WTC11 (cell line): ENCODE data around the gene ZBTB24. TPM values are rescaled to one million over a fixed set of nuclear protein-coding genes. Genes with fewer than 3 reads are reported as not detected.

Experiments used
- ATAC-seq: fragments of 200-7000 bp; cut with Tn5 transposase; 2 replicates; pipeline ENCODE4 v1.10.0; 2021; ENCODE audit warnings: mild to moderate bottlenecking, moderate library complexity
- CTCF ChIA-PET: fragments of 300-600 bp; sonication (Branson Sonifier 250); formaldehyde crosslinking; loops from one replicate; lab custom pipeline; 2021; ENCODE audit warnings: antibody characterized with exemption; lab: Charles Lee
- POLR2A ChIA-PET: fragments of 350-600 bp; sonication (Branson Sonifier 250); formaldehyde crosslinking; loops from one replicate; lab custom pipeline; 2021; ENCODE audit warnings: antibody characterized with exemption; lab: Charles Lee
- DNase-seq: peaks from one replicate; pipeline ENCODE4 v3.0.0; 2021; ENCODE audit warnings: low spot score
- H3K27ac Mint-ChIP-seq: 2 replicates; pipeline ENCODE4 v1.8.0; 2021; ENCODE audit warnings: mixed read lengths
- H3K27me3 Mint-ChIP-seq: 2 replicates; pipeline ENCODE4 v1.8.0; 2021; ENCODE audit warnings: low read depth, mild to moderate bottlenecking, moderate library complexity, mixed read lengths
- H3K36me3 Mint-ChIP-seq: 2 replicates; pipeline ENCODE4 v1.8.0; 2021; ENCODE audit warnings: mixed read lengths
- H3K4me1 Mint-ChIP-seq: 2 replicates; pipeline ENCODE4 v1.8.0; 2022; ENCODE audit warnings: mixed read lengths
- H3K4me3 Mint-ChIP-seq: 2 replicates; pipeline ENCODE4 v1.8.0; 2021; ENCODE audit warnings: mild to moderate bottlenecking, moderate library complexity, mixed read lengths
- H3K9me3 Mint-ChIP-seq: 2 replicates; pipeline ENCODE4 v1.8.0; 2021; ENCODE audit warnings: mixed read lengths
- FOXP1 ChIP-seq: sonication (generic); formaldehyde crosslinking; IDR thresholded peaks from 2 replicates; pipeline ENCODE4 v1.8.0; 2022; ENCODE audit warnings: missing genetic modification reagents, mild to moderate bottlenecking, moderate library complexity, borderline replicate concordance
- NFATC4 ChIP-seq: fragments of 250-450 bp; sonication (Bioruptor Pico); IDR thresholded peaks from 2 replicates; pipeline ENCODE4 v1.9.0; 2021; ENCODE audit warnings: mild to moderate bottlenecking
- NR2C2 ChIP-seq: sonication (generic); formaldehyde crosslinking; IDR thresholded peaks from 2 replicates; pipeline ENCODE4 v1.8.0; 2022; ENCODE audit warnings: mild to moderate bottlenecking, missing genetic modification reagents
- TEAD1 ChIP-seq: sonication (generic); formaldehyde crosslinking; IDR thresholded peaks from 2 replicates; pipeline ENCODE4 v1.8.0; 2022; ENCODE audit warnings: mild to moderate bottlenecking, missing genetic modification reagents
- TP53 ChIP-seq: sonication (generic); formaldehyde crosslinking; IDR thresholded peaks from 2 replicates; pipeline ENCODE4 v1.8.1; 2023; ENCODE audit warnings: mild to moderate bottlenecking, missing genetic modification reagents
- ZBTB21 ChIP-seq: sonication (generic); formaldehyde crosslinking; IDR thresholded peaks from 2 replicates; pipeline ENCODE4 v1.8.1; 2023; ENCODE audit warnings: mild to moderate bottlenecking, missing genetic modification reagents, borderline replicate concordance
- ZNF138 ChIP-seq: sonication (generic); formaldehyde crosslinking; conservative IDR thresholded peaks from 2 replicates; pipeline ENCODE4 v1.8.1; 2022; ENCODE audit warnings: mild to moderate bottlenecking, moderate library complexity, missing genetic modification reagents
- ZNF232 ChIP-seq: sonication (generic); formaldehyde crosslinking; IDR thresholded peaks from 2 replicates; pipeline ENCODE4 v1.8.0; 2022; ENCODE audit warnings: mild to moderate bottlenecking, missing genetic modification reagents
- ZNF416 ChIP-seq: fragments of 250-450 bp; sonication (Bioruptor Pico); IDR thresholded peaks from 2 replicates; pipeline ENCODE4 v1.9.0; 2021; ENCODE audit warnings: mild to moderate bottlenecking, inconsistent platforms
- total RNA-seq: library from RNA; stranded (reverse); gene quantifications from 3 replicates; pipeline ENCODE4 v1.2.3, GENCODE V29; 2021
- TF ChIP-seq, protein P1 (sequence below): sonication (generic); formaldehyde crosslinking; IDR thresholded peaks from 2 replicates; pipeline ENCODE4 v1.8.0; 2022; ENCODE audit warnings: mild to moderate bottlenecking, missing genetic modification reagents
- TF ChIP-seq, protein P2 (sequence below): sonication (generic); formaldehyde crosslinking; IDR thresholded peaks from 2 replicates; pipeline ENCODE4 v1.8.1; 2023; ENCODE audit warnings: mild to moderate bottlenecking, missing genetic modification reagents
- TF ChIP-seq, protein P3 (sequence below): sonication (generic); formaldehyde crosslinking; IDR thresholded peaks from 2 replicates; pipeline ENCODE4 v1.8.1; 2022; ENCODE audit warnings: mild to moderate bottlenecking, moderate library complexity, missing genetic modification reagents
- TF ChIP-seq, protein P4 (sequence below): sonication (generic); formaldehyde crosslinking; IDR thresholded peaks from 2 replicates; pipeline ENCODE4 v1.8.0; 2022; ENCODE audit warnings: missing genetic modification reagents
- TF ChIP-seq, protein P5 (sequence below): sonication (generic); formaldehyde crosslinking; IDR thresholded peaks from 2 replicates; pipeline ENCODE4 v1.8.1; 2022; ENCODE audit warnings: low read depth, missing genetic modification reagents, borderline replicate concordance
- TF ChIP-seq, protein P6 (sequence below): fragments of 250-450 bp; sonication (Bioruptor Pico); conservative IDR thresholded peaks from 2 replicates; pipeline ENCODE4 v1.9.0; 2021; ENCODE audit warnings: mild to moderate bottlenecking
- TF ChIP-seq, protein P7 (sequence below): sonication (generic); formaldehyde crosslinking; IDR thresholded peaks from 2 replicates; pipeline ENCODE4 v1.8.1; 2023; ENCODE audit warnings: mild to moderate bottlenecking, missing genetic modification reagents, moderate library complexity
- TF ChIP-seq, protein P8 (sequence below): sonication (generic); formaldehyde crosslinking; IDR thresholded peaks from 2 replicates; pipeline ENCODE4 v1.8.1; 2023; ENCODE audit warnings: mild to moderate bottlenecking, missing genetic modification reagents

ZBTB24 gene
- total RNA-seq, 1 experiment from 2014 or later, result 14.7 TPM

DNA sequence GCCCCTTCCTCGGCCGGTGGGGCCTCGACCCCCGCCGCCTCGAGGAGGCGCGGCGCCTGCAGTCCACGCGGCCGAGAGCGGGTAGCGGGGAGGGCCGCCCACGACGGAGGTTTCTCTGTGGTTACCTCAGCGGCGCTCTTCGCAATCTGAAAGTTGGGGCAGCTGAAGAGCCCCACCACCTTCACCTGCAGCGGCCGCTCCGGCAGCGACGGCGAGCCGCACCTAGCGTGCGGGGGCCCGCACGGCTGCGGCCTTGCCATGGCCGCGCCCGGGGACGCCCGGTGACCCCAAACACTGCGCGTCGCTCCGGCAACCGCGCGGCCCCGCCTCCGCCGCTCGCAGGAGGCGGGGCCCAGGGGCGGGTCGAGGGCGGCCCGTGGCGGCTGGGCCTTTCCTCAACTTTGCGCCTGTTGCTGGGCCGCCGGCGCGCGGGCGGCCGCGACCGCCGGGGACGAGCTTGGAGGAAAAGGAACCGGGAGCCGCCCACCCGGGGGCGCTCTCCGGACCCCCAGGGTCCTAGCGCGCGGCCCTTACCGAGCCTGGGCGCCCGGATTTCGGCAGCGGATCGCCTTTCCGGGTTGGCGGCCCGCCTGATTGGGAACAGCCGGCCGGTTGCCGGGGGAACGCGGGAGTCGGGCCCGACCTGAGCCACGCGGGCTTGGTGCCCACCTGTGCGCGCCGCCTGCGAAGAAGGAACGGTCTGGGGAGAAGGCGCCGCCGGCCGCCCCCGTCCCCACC lies 42.5 kb downstream of the ZBTB24 start, which contains the start of the genes PPIL6 and SMPD2 (continued):
- peak; percentile 7; the same call in 1 of the 2 replicates for TF ChIP-seq NR2C2 (CRISPR knock-in tag)
- peak; percentile 77; the same call in 1 of the 2 replicates for TF ChIP-seq ZNF138 (CRISPR knock-in tag)
- TF ChIP-seq, all 79 proteins: peak for 17

DNA sequence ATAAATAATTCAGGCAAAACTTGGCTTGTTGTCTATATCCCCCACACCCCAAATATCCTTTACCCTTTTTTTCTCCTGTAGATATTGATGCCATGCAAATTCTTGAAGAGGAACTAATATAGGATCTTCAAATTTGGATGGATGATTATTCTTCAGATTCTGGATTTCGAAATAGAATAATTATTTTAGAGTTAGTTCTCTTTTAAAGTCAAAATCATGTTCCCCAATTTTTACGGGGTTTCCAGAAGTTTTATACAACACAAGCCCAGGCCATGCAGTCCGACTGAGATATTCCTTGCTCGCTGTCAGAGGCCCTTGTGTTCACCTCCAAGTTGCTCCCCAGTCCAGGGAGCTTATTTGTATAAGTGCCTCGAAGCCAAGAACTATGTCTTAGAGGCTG lies 47.0 kb downstream of the ZBTB24 start:
- ChIA-PET CTCF (interaction anchor here (1.1 kb wide), 1 partner anchor 604 kb away, joined by 3 read pairs; no protein-coding TSS in a partner anchor), POLR2A (no interaction called here)
- DNase-seq, result no peak
- no peaks in the 10 kb centered on the region for H3K9me3 Mint-ChIP-seq
- no peak overlapping the region for H3K27ac Mint-ChIP-seq
- no peak for ATAC-seq
- no peak overlapping the region for H3K4me3 Mint-ChIP-seq
- H3K27me3 Mint-ChIP-seq, result peaks cover 7% of the 10 kb centered on the region
- peaks cover 5% of the 10 kb centered on the region; the same call in 1 of the 2 replicates for H3K4me1 Mint-ChIP-seq
- H3K36me3 Mint-ChIP-seq, result no peaks in the 10 kb centered on the region
- no peak for TF ChIP-seq ZBTB21 (CRISPR knock-in tag)
- TF ChIP-seq, protein P1, sequence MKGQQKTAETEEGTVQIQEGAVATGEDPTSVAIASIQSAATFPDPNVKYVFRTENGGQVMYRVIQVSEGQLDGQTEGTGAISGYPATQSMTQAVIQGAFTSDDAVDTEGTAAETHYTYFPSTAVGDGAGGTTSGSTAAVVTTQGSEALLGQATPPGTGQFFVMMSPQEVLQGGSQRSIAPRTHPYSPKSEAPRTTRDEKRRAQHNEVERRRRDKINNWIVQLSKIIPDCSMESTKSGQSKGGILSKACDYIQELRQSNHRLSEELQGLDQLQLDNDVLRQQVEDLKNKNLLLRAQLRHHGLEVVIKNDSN (CRISPR knock-in tag), result no peak
- TF ChIP-seq NR2C2 (CRISPR knock-in tag), result no peak
- TF ChIP-seq, protein P2, sequence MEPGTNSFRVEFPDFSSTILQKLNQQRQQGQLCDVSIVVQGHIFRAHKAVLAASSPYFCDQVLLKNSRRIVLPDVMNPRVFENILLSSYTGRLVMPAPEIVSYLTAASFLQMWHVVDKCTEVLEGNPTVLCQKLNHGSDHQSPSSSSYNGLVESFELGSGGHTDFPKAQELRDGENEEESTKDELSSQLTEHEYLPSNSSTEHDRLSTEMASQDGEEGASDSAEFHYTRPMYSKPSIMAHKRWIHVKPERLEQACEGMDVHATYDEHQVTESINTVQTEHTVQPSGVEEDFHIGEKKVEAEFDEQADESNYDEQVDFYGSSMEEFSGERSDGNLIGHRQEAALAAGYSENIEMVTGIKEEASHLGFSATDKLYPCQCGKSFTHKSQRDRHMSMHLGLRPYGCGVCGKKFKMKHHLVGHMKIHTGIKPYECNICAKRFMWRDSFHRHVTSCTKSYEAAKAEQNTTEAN (CRISPR knock-in tag), result no peak
- TF ChIP-seq, protein P3, sequence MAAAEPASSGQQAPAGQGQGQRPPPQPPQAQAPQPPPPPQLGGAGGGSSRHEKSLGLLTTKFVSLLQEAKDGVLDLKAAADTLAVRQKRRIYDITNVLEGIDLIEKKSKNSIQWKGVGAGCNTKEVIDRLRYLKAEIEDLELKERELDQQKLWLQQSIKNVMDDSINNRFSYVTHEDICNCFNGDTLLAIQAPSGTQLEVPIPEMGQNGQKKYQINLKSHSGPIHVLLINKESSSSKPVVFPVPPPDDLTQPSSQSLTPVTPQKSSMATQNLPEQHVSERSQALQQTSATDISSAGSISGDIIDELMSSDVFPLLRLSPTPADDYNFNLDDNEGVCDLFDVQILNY (CRISPR knock-in tag), result no peak
- TF ChIP-seq, protein P4, sequence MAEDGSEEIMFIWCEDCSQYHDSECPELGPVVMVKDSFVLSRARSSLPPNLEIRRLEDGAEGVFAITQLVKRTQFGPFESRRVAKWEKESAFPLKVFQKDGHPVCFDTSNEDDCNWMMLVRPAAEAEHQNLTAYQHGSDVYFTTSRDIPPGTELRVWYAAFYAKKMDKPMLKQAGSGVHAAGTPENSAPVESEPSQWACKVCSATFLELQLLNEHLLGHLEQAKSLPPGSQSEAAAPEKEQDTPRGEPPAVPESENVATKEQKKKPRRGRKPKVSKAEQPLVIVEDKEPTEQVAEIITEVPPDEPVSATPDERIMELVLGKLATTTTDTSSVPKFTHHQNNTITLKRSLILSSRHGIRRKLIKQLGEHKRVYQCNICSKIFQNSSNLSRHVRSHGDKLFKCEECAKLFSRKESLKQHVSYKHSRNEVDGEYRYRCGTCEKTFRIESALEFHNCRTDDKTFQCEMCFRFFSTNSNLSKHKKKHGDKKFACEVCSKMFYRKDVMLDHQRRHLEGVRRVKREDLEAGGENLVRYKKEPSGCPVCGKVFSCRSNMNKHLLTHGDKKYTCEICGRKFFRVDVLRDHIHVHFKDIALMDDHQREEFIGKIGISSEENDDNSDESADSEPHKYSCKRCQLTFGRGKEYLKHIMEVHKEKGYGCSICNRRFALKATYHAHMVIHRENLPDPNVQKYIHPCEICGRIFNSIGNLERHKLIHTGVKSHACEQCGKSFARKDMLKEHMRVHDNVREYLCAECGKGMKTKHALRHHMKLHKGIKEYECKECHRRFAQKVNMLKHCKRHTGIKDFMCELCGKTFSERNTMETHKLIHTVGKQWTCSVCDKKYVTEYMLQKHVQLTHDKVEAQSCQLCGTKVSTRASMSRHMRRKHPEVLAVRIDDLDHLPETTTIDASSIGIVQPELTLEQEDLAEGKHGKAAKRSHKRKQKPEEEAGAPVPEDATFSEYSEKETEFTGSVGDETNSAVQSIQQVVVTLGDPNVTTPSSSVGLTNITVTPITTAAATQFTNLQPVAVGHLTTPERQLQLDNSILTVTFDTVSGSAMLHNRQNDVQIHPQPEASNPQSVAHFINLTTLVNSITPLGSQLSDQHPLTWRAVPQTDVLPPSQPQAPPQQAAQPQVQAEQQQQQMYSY (CRISPR knock-in tag), result no peak
- TF ChIP-seq FOXP1 (CRISPR knock-in tag), result no peak
- TF ChIP-seq, protein P5, sequence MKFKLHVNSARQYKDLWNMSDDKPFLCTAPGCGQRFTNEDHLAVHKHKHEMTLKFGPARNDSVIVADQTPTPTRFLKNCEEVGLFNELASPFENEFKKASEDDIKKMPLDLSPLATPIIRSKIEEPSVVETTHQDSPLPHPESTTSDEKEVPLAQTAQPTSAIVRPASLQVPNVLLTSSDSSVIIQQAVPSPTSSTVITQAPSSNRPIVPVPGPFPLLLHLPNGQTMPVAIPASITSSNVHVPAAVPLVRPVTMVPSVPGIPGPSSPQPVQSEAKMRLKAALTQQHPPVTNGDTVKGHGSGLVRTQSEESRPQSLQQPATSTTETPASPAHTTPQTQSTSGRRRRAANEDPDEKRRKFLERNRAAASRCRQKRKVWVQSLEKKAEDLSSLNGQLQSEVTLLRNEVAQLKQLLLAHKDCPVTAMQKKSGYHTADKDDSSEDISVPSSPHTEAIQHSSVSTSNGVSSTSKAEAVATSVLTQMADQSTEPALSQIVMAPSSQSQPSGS (CRISPR knock-in tag), result no peak
- no peak for TF ChIP-seq ZNF416 (CRISPR knock-in tag)
- TF ChIP-seq TEAD1 (CRISPR knock-in tag), result no peak
- TF ChIP-seq, protein P6, sequence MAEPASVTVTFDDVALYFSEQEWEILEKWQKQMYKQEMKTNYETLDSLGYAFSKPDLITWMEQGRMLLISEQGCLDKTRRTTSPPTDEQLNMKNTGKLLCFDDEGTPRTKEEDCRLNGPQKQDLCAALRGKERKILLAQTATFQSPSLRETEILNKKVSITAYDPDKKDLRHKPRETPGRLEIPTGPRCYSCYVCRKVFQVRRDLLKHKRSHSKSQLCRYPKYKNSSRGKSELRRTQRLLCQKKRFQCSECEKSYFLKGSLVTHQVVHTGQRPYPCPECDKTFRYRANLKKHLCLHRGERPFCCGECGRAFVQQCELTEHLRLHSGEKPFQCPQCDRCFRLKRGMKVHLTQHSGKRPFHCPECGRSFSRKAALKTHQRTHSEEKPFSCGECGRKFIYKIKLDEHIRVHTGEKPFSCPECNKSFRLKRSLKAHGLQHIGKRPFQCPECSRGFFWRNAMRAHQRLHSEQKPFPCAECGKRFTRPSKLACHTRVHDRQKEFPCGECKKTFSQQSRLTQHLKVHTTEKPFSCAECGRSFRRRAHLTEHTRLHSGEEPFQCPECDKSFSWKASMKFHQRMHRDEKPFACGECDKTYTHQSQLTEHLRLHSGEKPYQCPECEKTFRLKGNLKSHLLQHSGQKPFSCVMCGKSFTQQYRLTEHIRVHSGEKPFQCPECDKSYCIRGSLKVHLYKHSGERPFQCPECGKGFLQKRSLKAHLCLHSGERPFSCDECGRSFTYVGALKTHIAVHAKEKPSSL (CRISPR knock-in tag), result no peak
- TF ChIP-seq, protein P7, sequence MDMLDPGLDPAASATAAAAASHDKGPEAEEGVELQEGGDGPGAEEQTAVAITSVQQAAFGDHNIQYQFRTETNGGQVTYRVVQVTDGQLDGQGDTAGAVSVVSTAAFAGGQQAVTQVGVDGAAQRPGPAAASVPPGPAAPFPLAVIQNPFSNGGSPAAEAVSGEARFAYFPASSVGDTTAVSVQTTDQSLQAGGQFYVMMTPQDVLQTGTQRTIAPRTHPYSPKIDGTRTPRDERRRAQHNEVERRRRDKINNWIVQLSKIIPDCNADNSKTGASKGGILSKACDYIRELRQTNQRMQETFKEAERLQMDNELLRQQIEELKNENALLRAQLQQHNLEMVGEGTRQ, result no peak
- TF ChIP-seq ZNF232 (CRISPR knock-in tag), result no peak
- no peak for TF ChIP-seq TP53 (CRISPR knock-in tag)
- no peak for TF ChIP-seq NFATC4 (CRISPR knock-in tag)
- TF ChIP-seq, protein P8, sequence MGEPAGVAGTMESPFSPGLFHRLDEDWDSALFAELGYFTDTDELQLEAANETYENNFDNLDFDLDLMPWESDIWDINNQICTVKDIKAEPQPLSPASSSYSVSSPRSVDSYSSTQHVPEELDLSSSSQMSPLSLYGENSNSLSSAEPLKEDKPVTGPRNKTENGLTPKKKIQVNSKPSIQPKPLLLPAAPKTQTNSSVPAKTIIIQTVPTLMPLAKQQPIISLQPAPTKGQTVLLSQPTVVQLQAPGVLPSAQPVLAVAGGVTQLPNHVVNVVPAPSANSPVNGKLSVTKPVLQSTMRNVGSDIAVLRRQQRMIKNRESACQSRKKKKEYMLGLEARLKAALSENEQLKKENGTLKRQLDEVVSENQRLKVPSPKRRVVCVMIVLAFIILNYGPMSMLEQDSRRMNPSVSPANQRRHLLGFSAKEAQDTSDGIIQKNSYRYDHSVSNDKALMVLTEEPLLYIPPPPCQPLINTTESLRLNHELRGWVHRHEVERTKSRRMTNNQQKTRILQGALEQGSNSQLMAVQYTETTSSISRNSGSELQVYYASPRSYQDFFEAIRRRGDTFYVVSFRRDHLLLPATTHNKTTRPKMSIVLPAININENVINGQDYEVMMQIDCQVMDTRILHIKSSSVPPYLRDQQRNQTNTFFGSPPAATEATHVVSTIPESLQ (CRISPR knock-in tag), result no peak
